ENCODE results near the gene NKX2-1. TPM values are rescaled to one million over a fixed set of nuclear protein-coding genes. Genes with fewer than 3 reads are reported as not detected.

Gene NKX2-1
- total RNA-seq, 2 donors from 2014 or later = not detected

- no peak for TF ChIP-seq CTCF (IDR thresholded peaks at IDR 0.05)
- ATAC-seq (ENCODE audit: insufficient number of reproducible peaks, low FRiP score, low read depth) (no peak), DNase-seq (ENCODE audit: low spot score) (no peak)
- H3K27ac ChIP-seq = no peak overlapping the region
- H3K9me3 ChIP-seq = no peaks in the 10 kb centered on the region
- H3K27me3 ChIP-seq (replicated peaks; ENCODE audit: insufficient read depth) = peaks cover 20% of the 10 kb centered on the region
- H3K36me3 ChIP-seq = no peaks in the 10 kb centered on the region
- H3K4me3 ChIP-seq = no peak overlapping the region
- no peaks in the 10 kb centered on the region for H3K4me1 ChIP-seq (ENCODE audit: control insufficient read depth in 1 of 2, low read depth in 2 of 2)
These were observed 9.2 kb downstream of the NKX2-1 start for GRCh38 chr14:36510874-36511273.

GRCh38 chr14:36510078-36510799, 9.8 kb downstream of the NKX2-1 start:
- no peaks in the 10 kb centered on the region for H3K36me3 ChIP-seq
- ATAC-seq (ENCODE audit: insufficient number of reproducible peaks, low FRiP score, low read depth) (no peak), DNase-seq (ENCODE audit: low spot score) (no peak)
- H3K9me3 ChIP-seq = no peaks in the 10 kb centered on the region
- TF ChIP-seq CTCF (IDR thresholded peaks at IDR 0.05) = no peak
- no peak overlapping the region for H3K4me3 ChIP-seq
- H3K4me1 ChIP-seq (ENCODE audit: control insufficient read depth in 1 of 2, low read depth in 2 of 2) = no peaks in the 10 kb centered on the region
- no peak overlapping the region for H3K27ac ChIP-seq
- H3K27me3 ChIP-seq (replicated peaks; ENCODE audit: insufficient read depth) = peaks cover 20% of the 10 kb centered on the region

- no peak for TF ChIP-seq CTCF (IDR thresholded peaks at IDR 0.05)
- H3K4me1 ChIP-seq (ENCODE audit: control insufficient read depth in 1 of 2, low read depth in 2 of 2) = peaks cover 3% of the 10 kb centered on the region in 2 donors
- peaks cover 19% of the 10 kb centered on the region for H3K27me3 ChIP-seq (replicated peaks; ENCODE audit: insufficient read depth)
- ATAC-seq (ENCODE audit: insufficient number of reproducible peaks, low FRiP score, low read depth) (no peak), DNase-seq (ENCODE audit: low spot score) (no peak)
- no peak overlapping the region for H3K27ac ChIP-seq
- H3K4me3 ChIP-seq = no peak overlapping the region
- no peaks in the 10 kb centered on the region for H3K36me3 ChIP-seq
- no peaks in the 10 kb centered on the region for H3K9me3 ChIP-seq
These were observed 10.7 kb downstream of the NKX2-1 start for GRCh38 chr14:36509069-36509917.

GRCh38 chr14:36508418-36509068, 11.5 kb downstream of the NKX2-1 start:
- H3K27ac ChIP-seq = no peak overlapping the region
- H3K36me3 ChIP-seq = no peaks in the 10 kb centered on the region
- no peak for DNase-seq (ENCODE audit: low spot score)
- no peak overlapping the region for H3K4me3 ChIP-seq
- no peaks in the 10 kb centered on the region for H3K9me3 ChIP-seq
- no peak for TF ChIP-seq CTCF (IDR thresholded peaks at IDR 0.05)
- no peak for ATAC-seq (ENCODE audit: insufficient number of reproducible peaks, low FRiP score, low read depth)
- H3K27me3 ChIP-seq (replicated peaks; ENCODE audit: insufficient read depth) = peaks cover 19% of the 10 kb centered on the region
- H3K4me1 ChIP-seq (ENCODE audit: control insufficient read depth in 1 of 2, low read depth in 2 of 2) = peaks cover 7 to 9% of the 10 kb centered on the region in 2 donors

All from thoracic aorta (tissue), 2 donors.